HG03280 (cell line): ENCODE results near the gene RNF5.
A peak's percentile ranks its signal among the peaks of the same experiment; 100 is the strongest.
"Not testable (repeated sequence)": the region's sequence is repeated elsewhere in the genome, so short reads cannot be mapped to it uniquely, and the experiment has no call there.

Experiments
- ATAC-seq: cut with Tn5 transposase; IDR thresholded peaks from one replicate; pipeline ENCODE4 v1.9.1; 2021; ENCODE audit warnings: mild to moderate bottlenecking, moderate library complexity; ENCODE audit not compliant: unreplicated experiment

RNF5 gene

GRCh38 chr6:32175322-32175710 lies 2.9 kb upstream of the RNF5 start:
- ATAC-seq, result no peak

GRCh38 chr6:32175711-32176475 lies 2.3 kb upstream of the RNF5 start, which contains the start of gene AGPAT1:
AGPAT1 (minus strand) TSS chr6:32176084; CDS start chr6:32171496, 4,588 bp downstream.
- ATAC-seq, result peak; percentile 42

GRCh38 chr6:32176476-32177182 lies 1.6 kb upstream of the RNF5 start:
- ATAC-seq, result no peak

GRCh38 chr6:32177183-32177787 lies 920 bp upstream of the RNF5 start:
- ATAC-seq, result no peak

GRCh38 chr6:32178547-32179440 lies 589 bp downstream of the RNF5 start:
- ATAC-seq, result no peak

GRCh38 chr6:32179766-32180405 lies 1.7 kb downstream of the RNF5 start:
- ATAC-seq, result no peak

- no peak for ATAC-seq
These were observed 3.0 kb downstream of the RNF5 start for GRCh38 chr6:32181148-32181702.

- no peak for ATAC-seq
These were observed 3.8 kb downstream of the RNF5 start for GRCh38 chr6:32181915-32182529.

- no peak for ATAC-seq
These were observed 4.4 kb downstream of the RNF5 start for GRCh38 chr6:32182555-32182981.

GRCh38 chr6:32183030-32183429 lies 4.8 kb downstream of the RNF5 start:
- ATAC-seq, result no peak

- ATAC-seq, result no peak
These were observed 5.4 kb downstream of the RNF5 start for GRCh38 chr6:32183483-32184083.

- ATAC-seq, result no peak
These were observed 6.0 kb downstream of the RNF5 start, which contains the start of gene AGER for GRCh38 chr6:32184084-32184640. AGER (minus strand) TSS chr6:32184253; CDS start chr6:32184222, 31 bp downstream.

GRCh38 chr6:32185681-32186131 lies 7.5 kb downstream of the RNF5 start:
- not testable (repeated sequence) for ATAC-seq

GRCh38 chr6:32186151-32186840 lies 8.1 kb downstream of the RNF5 start:
- ATAC-seq, result not testable (repeated sequence)

GRCh38 chr6:32187009-32187709 lies 9.0 kb downstream of the RNF5 start:
- ATAC-seq, result no peak

- not testable (repeated sequence) for ATAC-seq
These were observed 9.6 kb downstream of the RNF5 start for GRCh38 chr6:32187725-32188380.
